GM21360 (cell line): ENCODE data around the gene HLA-DOB.

Source experiments
- ATAC-seq: cut with Tn5 transposase; IDR thresholded peaks from one replicate; pipeline ENCODE4 v1.9.1; 2021; ENCODE audit warnings: mild to moderate bottlenecking, moderate library complexity; ENCODE audit not compliant: unreplicated experiment

Gene HLA-DOB

DNA sequence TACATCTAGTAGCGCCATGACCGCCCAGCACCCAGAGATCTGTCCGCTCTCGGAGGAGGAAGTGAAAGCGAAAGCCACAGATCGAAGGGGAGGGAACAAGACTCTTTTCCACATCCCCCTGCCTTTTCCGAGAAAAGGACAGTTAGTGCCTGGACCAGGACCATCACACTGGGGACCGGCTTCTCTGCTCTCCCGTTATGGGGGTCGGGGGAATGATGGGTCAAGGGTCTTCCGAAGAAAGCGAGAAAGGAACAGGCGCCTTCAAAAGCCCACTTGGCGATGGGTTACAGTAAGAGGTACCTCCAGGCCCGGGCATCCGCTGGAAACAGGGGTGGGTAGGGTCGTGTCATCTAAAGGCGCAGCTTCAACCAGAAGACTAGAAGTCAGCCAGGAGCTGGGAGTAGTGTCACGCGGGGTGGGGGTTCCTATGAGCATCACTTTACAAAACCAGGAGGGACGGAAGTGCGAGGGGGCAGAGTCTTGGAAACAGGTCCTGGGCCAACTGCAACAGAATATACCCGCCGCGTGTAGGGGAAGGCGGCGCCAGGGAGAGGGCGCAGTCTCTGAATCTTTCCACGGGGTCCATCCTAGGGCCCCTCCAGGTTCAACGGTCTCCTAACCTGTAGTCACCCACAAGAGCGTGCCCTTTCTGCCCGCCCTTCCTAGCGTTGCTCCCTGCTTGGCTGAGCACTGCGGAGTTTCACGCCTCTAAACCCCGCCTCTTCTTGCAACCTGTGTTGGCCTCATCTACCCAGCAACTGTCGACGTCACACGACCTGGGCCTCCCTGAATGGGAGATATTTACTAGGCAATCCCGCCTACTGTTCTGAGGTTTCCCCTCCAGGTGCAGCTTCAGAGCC lies 27.4 kb upstream of the HLA-DOB start, which contains the start of gene PSMB8:
Gene PSMB8 (minus strand): TSS at position 69 of the 860 bp plus-strand sequence. CDS start 51 bp downstream, at position 18.
- ATAC-seq = peak; percentile 63

DNA sequence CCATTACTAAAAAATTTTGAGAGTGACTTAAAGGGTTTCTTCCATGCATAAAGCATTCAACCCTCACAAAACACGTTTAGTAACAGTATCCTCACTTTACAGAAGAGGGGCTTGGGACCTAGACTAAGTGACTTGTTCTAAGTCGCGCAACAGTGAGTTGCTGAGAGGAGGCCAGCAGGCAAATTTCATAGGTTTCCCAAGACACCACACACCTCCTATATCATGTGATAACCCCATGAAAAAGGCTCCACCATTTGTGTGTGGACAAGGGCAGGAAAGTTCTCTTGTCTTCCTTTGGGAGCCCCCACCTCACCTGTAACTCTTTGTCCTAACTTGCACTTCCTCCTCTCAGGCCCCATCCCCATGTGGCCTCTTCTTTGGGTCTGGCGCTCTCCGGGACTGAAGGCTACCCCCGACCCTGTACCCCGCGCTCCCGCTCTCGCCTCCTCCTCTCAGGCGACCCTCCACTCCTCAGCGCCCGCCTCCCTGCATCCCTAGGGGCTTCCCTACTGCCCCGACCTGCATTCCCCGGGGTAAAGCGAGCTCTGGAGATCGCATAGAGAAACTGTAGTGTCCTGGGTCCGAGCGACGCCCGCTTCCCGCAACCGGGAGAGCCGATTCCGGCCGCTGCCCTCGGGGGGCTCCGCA lies 26.7 kb upstream of the HLA-DOB start:
- no peak for ATAC-seq

DNA sequence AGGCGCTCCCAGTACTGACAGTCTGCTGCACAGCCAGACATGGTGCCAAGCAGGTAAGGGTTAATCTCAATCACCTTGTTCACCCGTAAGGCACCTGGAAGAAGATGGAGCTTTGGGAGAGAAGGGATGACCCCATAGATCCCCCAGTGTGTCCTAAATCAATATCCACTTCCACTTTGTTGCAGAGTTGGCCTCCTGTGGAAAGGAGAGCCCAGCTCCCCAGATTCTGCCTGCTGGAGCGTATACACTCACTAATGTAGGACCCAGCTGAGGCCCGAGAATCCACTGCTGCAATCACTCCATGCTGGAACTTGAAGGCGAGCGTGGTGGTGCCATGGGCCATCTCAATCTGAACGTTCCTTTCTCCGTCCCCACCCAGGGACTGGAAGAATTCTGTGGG lies 25.9 kb upstream of the HLA-DOB start:
- ATAC-seq = no peak

DNA sequence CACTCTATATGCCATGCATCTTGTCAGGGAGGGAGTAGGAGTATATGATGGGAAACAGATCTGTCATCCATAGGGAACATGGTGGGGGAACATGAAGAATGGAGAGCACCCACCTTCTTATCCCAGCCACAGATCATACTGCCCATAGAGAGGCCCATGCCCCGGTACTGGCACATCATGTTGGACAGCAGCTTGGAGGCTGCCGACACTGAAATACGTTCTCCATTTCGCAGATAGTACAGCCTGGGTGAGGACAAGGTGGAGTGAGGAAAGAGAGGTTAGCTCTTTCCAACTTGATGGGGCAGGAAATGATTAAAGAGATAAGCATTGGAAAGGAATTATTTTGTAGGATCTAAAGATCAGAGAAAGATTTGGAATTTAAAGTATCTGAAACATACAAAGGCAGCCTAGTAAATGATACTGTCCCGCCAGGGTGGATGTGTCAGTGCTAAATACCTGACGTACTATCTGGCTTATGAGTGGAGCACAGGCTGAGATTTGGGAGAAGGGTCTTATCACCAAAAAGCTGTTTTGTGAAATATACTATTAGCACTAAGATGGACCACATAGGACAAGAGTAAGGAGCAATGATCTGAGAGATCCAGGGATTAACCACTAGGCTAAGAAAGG lies 25.3 kb upstream of the HLA-DOB start:
- ATAC-seq = no peak

DNA sequence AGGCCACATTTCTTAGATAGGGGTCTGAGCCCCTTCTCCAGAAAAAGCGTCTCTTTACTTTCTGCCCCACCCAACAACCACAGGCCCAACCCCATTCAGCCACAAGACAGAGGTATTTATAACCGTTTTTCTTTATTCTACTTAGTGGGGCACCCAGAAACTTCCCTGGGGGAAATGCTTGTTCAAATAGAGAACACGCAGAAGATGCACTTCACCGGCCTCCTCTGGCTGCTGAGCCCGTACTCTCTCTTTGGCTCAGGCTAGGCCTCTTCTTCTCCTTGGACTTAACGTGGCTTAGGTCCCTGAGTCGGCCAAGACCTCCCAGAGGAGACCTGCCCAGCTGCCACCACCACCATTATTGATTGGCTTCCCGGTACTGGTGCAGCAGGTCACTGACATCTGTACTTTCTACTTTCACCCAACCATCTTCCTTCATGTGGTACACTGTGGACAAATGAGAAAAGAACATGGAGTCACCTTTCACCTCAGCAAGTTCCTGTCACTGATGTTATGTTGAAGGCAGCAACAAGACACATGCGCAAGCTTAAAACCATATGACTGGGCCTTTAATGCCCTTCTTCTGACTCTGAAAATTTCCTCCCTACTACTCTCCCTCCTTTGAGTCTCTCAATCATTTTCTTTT lies 23.9 kb upstream of the HLA-DOB start:
- ATAC-seq = no peak

DNA sequence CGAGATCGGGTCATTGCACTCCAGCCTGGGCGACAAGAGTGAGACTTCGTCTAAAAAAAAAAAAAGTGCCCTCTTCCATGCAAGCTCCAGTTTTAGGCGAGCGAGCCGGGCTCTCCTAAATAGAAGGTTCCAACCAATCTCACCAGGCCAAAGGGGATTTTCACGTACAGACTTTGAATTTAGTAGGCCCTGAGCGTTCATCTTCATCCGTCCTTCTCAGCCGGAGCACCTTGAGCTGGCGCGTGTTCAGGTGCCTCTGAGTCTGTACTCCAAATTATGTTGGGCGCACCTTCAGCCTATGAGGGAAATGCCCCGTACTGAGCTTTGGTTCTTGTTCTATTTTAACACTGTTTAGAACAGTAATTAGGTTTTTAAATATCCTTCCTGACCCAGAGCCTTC lies 22.6 kb upstream of the HLA-DOB start:
- ATAC-seq = no peak

DNA sequence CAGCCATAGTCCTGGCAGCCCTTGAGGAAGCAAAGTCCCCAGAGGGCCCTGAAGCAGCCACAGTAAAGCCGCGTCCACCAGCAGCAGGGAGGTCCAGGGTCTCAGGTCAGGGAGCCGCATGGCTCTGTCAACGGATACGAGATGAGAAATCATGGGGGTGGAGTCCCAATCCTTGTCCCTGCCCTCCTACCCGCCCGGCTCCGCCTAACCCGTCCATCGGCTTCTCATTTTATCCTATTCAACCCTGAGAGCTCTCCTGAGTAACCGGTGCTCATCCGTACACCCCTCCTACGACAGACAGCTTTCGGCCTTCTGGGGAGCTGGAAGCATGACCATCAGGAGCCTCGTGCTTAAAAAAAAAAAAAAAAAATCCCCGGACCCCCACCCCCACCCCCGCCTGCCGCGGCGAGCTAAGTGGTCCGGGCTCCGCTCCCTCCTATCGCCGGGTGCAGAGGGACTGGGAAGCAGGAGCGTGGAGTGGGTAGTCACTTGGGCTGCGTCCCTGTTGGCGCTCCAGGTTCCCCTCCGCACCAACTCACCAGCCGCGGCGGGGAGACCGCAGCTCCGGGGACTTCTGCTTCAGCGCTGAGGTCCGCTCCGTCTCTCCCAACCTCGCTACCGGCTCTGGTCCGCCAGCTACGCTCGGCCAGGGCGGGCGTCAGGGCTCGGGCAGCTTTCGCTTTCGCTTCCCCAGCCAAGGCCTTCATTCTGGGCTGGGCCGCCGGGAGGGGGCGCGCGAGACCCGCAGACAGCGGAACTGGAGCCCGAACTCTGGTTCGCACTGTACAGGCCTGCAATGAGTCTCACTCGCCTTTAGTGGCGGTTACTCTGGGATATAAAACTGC lies 21.5 kb upstream of the HLA-DOB start, which contains the start of gene TAP2:
Gene TAP2 (minus strand): TSS at position 626 of the 845 bp plus-strand sequence. CDS start 506 bp downstream, at position 120.
- ATAC-seq = peak; percentile 73

DNA sequence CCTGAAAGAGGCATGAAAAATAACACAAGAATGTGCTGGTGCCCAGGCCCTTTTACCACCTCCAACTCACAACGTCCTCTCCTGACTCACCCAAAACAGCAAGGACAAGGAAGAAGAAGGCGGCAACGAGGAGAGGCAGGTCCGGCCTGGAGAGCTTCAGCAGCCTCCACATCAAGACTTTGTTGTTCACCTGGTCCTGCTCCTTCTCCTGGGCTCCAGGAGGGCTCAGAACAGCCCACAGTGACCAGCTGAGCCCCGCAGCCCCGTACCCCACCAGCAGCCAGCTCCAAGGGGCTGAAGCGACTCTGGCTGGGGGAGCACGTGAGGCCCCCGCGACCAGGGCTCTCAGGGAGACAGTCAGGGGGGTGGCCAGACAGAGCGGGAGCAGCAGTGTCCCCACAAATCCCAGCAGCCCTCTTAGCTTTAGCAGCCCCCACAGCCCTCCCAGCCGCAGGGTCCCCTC lies 20.9 kb upstream of the HLA-DOB start:
- ATAC-seq = no peak

DNA sequence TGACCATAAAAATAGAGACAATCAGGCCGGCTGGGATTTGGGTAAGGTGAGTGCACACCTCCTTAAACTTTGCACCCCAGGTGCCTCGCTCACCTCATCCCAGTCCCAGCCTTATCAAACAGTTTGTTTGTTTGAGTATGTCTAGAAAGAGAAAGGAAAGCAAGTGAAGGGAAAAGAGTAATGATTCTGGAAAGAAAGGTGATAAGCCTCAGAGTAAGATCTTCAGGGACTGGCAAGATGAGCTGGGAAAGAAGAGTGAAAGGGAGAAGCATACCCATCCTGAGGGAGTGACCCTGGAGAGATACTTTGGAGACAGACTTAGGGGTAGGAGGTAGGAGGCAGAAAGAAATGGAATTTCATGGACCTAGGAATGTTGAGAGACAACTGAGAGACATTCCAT lies 20.1 kb upstream of the HLA-DOB start:
- no peak for ATAC-seq

DNA sequence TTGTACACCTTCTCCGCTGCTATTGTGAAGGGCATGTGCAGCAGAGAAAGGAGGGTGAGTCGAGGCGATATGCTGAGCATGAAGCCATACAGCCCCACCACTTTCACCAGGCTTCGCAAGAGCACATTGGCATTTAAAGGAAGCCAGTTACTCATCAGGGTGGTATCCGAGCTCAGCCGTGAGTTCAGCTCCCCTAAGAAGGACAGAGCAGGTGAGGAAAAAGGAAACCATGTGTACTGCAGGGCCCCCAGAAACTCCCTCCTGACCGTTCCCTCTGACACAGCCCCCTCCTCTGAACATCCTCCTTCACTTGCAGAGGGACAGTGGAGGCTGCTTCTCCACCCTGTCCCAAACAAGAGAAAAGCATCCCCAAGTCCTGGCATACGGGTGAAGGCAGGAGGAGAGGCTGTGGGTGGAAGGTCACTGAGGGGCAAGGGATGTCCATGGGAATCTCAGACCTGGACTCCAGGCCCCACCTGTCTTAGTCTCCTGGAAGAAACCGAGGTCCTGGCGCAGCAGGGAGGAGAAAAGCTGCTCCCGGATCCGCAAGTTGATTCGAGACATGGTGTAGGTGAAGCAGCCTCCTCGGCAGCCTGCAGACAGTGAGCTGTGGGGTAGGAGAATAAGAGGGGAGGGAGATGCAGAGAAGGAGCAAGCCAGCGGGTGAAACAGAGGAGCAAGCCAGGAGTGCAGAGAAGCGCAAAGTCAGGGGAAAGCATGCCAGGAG lies 18.5 kb upstream of the HLA-DOB start:
- no peak for ATAC-seq

DNA sequence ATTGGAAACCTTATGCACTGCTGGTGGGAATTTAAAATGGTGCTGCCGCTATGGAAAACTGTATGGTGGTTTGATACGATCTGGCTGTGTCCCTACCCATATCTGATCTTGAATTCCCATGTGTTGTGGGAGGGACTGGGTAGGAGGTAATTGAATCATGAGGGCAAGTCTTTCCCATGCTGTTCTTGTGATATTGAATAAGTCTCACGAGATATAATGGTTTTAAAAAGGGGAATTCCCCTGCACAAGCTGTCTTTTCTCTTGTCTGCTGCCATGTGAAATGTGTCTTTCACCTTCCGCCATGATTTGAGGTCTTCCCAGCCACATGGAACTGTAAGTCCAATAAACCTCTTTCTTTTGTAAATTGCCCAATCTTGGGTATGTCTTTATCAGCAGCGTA lies 16.9 kb upstream of the HLA-DOB start:
- ATAC-seq = no peak

DNA sequence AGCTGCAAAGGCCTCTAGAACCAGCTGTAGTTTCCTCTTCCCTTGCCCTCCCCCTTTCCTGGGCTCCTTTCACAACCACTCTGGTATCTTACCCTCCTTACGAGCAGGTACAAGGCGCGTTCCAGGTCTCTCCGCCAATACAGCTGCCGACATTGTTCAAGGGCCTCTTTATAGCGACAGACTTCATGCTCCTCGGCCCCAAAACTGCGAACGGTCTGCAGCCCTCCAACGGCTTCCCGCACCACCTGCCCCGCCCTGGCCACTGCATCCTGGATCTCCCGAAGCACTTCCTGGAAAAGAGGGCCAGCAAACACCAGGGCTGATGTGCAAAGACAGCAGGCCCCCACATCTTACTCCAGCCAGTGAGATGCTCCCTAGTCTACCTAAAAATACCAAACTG lies 15.7 kb upstream of the HLA-DOB start:
- ATAC-seq = no peak

DNA sequence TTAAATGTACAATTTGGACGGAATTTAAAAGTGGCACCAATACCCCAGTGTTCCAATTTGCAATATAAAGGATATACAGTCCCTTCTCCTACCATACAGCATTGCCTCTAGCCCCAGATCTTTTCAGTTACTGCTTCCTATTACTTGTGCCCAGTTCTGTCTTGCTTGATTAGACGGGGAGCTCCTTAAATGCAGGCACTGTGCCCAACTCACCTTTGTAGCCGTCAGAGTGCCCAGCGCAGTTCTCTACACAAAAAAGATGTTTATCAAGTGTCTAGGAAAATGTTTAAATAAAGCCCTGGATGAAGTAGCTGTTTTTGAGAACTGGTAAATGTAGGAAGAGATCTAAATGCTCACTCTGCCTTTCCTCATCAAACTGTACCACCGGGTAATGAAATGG lies 14.1 kb upstream of the HLA-DOB start:
- ATAC-seq = no peak

DNA sequence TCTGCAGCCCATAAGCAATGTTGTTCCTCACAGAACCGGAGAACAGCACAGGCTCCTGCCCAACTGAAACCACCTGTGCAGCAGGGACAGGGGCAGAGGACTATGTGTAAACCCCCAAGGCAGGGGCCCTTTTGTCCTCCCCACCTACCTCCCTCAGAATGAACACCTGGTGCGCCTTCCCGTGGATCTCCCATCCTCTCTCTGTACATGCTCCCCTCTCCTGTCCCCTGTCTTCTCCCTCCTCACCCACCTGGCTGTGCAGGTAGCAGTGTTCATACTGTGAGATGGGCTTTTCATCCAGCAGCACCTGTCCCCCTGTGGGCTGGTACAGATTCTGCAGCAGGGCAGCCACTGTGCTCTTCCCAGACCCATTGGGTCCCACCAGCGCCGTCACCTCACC lies 13.2 kb upstream of the HLA-DOB start:
- ATAC-seq = no peak

DNA sequence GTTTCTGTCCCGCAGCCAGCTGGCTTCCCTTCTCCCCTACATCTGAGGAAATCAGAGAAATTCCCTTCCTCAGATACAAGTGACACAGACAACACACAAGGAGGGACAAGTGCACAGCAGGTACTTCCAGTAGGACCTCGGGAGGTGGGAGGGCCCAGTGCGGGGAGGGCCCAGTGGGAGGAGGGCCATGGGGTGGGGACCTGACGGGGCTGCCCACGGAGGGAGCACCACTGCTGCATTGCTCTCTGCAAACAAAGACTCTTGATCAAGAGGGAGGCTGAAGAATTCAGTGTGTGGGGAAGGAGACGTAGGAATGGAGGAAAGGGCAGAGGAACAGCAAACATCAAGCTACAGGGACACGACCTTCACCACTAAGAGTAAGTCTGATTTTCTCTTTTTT lies 12.7 kb upstream of the HLA-DOB start:
- no peak for ATAC-seq

DNA sequence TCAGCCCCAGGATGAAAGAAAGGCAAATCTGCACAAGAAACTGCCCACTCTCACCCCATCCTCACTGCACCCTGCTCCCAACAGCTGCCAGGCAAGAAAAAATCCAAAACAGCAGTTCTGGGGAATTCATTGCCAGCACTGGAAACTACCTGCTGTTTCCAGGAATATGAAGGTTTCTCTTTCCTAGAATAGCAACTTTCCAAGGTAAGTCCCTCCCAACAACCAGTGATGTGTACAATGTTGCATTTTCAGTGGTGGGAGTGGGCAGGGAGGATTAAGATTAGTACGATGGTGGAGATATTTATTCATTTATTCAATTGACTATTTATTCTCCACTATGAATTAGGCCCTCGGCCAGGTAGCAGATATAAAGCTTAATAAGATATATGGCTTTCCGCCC lies 10.2 kb upstream of the HLA-DOB start:
- ATAC-seq = no peak

DNA sequence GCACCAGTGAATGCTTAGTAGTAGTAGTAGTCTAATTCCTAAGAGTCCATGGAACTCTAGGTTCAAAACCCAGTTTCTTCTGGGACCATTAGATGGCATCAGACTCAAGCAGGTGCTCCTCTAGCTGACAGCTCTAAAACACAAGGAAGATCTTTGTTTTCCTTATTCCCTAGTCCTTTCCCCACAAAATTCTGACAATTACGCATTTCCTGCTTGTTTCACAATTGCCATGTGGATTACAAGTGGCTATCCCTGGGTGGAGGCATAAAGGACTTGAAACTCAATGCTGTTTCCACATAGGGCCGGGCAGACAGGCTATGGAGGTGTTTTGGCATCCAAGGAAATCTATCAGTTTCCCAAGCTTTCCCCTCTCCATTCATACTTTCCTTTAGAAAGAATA lies 9.2 kb upstream of the HLA-DOB start:
- ATAC-seq = no peak

DNA sequence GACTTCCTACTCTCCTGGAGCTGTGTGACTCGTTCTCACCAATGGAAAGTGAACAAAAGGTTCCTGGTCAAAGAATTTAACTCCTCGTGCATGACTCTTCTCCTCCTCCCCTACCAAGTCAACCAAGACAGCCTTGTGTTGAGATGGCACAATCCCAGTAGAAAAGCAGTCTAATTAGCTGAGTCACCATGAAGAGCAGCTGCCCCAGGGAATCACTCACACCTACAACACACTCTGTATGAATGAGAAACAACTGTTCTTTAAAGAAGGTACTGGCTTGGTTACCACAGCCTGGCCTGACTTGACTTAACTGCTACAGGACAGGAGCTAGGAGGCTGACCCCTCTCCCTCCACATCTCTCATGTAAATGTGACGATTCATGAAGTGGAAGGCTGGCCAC lies 2.9 kb upstream of the HLA-DOB start:
- no peak for ATAC-seq

DNA sequence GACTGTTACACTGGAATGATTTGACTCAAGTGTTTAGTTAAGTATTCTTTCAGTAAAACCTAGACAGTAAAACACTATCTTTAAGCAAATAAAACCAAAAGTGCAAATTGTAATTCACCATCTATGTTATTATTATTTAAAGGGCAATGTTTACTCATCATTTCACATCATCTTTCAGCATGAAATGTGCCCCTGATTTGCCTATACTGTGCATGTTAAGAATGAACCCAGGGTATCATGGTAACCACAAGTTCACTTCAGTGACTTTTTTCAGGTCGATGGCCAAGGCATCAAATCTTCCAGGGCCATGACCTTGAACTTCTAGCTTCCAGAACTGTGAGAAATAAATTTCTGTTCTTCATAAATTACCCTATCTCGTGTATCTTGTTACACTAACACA lies 2.1 kb upstream of the HLA-DOB start:
- ATAC-seq = no peak

DNA sequence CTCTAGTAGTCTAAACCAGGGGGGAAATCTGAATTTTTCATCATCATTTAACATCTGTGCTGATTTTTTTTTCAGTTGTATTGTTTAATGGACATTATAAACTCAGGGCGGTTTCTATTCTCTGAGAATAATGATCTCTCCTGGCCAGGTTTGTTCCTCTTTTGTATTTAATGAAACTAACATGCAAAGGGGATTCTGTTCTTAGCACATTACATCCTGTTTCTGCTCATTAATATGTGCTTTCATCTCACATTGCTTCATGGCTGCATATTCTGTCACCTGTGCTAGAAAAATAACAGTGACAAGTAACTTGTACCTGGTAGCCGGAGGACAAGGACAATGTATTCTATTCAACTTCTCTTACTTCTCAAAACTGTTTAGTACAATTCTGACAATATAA lies 806 bp downstream of the HLA-DOB start:
- ATAC-seq = no peak
